Inflammatory macrophage treated with lipopolysaccharide for 1 hour (primary cell): ENCODE data around the gene CCL22.
"Not testable (repeated sequence)": the region's sequence is repeated elsewhere in the genome, so short reads cannot be mapped to it uniquely, and the experiment has no call there.

Experiments used
- DNase-seq, 2 donors: peaks; one replicate each; pipeline ENCODE4 v3.0.0-alpha.2; 2020 to 2022

CCL22 gene

DNA sequence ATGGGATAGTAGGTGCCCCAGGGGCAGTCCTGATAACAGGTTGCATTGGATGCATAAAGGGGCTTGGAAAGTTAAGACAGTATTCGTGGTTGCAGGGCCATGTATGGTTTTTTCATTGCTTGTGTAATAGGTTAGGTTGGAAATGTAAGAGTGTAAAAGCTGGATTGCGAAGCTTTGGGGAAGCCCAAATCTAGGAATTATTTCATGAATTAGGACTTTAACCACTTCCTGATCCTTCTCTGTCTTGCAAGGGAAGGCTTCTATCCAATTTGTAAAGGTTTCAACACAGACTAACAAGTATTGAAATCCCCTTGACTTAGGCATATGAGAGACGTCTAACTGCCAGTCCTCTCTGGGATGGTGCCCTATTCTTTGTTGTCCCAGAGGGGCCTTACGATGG, 38.2 kb downstream of the CCL22 start:
- DNase-seq, result peak; percentile 78 to 83

DNA sequence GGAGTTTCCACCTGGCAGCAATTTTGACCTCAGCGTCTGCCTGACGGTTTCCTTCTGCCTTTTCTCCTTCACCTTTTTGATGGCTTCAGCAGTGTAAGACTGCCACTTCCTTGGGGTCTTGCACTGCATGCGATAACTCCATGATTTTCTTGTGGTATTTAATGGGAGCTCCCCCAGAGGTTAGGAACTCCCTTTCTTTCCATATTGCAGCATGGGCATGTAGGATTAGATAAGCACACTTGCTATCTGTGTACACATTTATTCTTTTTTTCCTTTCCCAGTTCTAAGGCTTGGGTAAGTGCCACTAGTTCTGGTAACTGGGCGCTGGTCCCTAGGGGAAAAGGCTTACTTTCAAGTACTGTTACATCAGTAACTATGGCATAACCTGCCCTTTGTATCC, 38.9 kb downstream of the CCL22 start:
- not testable (repeated sequence) for DNase-seq

DNA sequence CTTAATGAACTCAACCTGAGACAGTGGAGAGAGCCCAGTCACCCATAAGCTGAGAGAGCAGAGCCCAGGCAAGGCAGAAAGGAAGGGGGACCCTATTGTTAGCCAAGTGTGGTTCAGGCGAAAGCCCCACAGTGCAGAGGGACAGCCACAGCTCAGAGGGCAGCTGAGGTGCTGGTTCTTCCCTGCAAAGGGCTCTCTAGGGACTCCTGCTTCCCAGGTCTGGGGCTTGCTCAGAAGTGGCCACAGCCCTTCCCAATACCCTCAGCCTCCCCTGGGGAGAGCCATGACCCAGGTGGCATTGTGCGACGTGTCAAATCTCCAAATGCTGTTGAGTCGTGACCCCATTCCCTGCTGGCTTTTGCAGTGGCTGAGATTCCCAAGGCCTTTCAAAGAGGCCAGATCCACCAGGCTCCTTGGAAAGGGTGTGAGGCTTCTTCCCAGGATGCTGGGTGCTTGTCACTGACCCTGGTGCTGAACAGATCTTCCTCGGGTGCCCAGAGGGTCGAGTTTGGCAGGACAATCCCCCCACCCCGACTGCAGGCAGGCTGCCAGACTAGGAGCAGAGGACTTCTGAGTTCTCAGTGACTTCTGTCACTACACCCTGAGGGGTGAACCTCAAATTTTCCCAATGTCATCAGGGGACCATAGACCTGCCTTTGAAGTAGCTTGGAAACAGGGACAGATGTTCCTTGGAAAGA, 43.5 kb downstream of the CCL22 start:
- DNase-seq, result no peak

DNA sequence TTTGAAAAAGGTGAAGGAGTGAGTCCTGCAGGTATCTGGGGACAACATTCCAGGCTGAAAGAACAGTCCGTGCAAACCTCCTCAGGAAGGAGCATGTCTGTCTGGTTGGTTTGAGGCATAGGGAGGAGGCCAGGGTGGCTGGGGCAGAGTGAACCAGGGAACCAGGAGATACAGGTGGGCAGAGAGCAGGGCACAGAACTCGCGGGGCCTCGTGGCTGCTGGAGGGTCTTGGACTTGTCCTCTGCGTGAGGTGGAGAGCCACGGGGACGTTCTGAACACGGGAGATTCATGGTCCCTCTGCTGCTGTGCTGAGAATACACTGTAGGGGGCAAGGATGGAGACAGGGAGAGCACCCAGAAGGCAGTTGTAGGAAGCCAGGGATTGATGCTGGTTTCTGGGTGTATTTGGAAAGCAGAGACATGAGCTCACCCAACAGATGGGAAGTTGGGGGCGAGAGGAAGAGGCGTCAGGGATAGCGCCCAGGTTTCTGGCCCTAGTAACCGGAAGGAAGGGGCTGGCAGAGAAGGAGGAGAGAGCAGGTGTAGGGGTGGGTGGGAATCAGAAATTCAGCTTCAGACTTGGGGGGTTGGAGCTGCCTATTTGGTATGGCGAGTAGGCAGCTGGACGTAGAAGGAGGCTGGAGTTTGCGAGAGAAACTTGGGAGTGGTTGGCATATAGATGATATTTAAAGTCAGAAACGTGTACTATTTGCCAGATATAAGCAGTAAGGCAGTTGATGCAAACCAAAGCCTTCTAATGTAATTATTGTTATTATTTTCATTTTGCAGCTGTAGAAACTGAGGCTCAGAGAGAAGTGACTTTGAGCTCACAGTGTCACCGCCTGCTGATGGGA, 45.6 kb downstream of the CCL22 start, which contains the start of gene CCL17:
Gene CCL17, plus strand, starts transcription at position 803 of the 853 bp plus-strand sequence. CDS start 9,166 bp downstream, outside the sequence.
- DNase-seq, result peak; percentile 42 to 57

DNA sequence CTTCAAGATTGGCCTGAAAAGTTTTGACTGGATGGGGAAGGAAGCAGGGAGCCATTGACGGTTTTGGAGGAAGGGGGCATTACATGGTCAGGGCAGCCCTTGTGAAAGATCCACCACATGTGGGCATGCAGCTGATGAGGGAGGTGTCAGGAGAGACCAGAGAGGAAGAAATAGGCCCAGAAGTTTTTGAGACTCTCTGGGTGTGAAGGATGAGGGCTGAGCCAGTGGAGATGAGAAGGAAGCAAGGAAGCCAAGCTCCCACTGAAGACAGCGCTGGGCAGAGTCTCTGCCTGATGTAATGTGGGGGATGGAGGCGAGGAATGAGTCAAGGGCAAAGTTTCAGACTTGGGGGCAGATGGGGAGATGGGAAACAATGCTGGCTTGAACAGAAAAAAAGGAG, 46.5 kb downstream of the CCL22 start:
- peak; percentile 27 to 56 for DNase-seq

- peak; percentile 51 to 62 for DNase-seq
Measured at GRCh38 chr16:57406881-57407280, 48.3 kb downstream of the CCL22 start.

GRCh38 chr16:57407521-57408353, 49.2 kb downstream of the CCL22 start:
- no peak for DNase-seq

GRCh38 chr16:57409065-57409464, 50.5 kb downstream of the CCL22 start:
- DNase-seq, result peak in 1 of 2 donors; percentile 23

- DNase-seq, result peak in 1 of 2 donors; percentile 55
Measured at GRCh38 chr16:57409870-57410587, 51.4 kb downstream of the CCL22 start.

GRCh38 chr16:57411362-57411976, 52.9 kb downstream of the CCL22 start:
- no peak for DNase-seq

- DNase-seq, result no peak
Measured at GRCh38 chr16:57412584-57412983, 54.0 kb downstream of the CCL22 start.

DNA sequence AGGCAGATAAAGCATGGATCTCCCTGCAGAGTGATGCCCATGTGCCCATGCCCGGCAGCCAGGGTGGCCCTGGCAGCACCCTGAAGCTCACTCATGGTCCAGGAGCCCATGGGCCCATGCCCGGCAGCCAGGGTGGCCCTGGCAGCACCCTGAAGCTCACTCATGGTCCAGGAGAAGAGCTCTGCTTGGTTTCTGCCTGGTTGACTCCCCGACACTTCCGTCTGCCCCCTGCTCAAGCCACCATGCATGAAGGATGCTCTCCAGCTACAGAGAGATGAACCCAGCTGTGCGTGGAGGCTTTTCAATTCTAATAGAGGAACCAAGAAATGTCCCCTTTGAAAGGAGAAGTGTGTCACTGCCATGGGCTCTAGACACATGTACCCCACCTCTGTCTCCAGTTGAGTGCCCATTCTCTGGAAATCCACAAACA, 54.7 kb downstream of the CCL22 start:
- peak; percentile 23 to 25 for DNase-seq

- DNase-seq, result no peak
Measured at GRCh38 chr16:57413733-57414132, 55.1 kb downstream of the CCL22 start.
